Spleen (tissue), 7 donors: ENCODE data around the gene DYNC1LI2.

Experiments used
- CTCF ChIP-seq, 11 experiments: fragments of 200-600 bp in 7 of 11; fragments of 450-650 bp in 4 of 11; sonication (generic) in 4 of 11; IDR thresholded peaks in 8 of 11; conservative IDR thresholded peaks in 3 of 11; 1 replicate in 7 of 11; 2 replicates in 4 of 11; pipeline versions ENCODE4 v1.4.0 to v1.8.0; 2016 to 2021; ENCODE audit warnings: antibody characterized with exemption in 11 of 11, inconsistent platforms in 4 of 11, mild to moderate bottlenecking in 1 of 11
- POLR2A ChIP-seq, 3 donors: fragments of 450-650 bp; IDR thresholded peaks; one replicate each; pipeline ENCODE4 v1.5.1; 2017; ENCODE audit warnings: antibody characterized with exemption in 3 of 3, mild to moderate bottlenecking in 1 of 3
- POLR2AphosphoS5 ChIP-seq, 3 donors: sonication (generic); formaldehyde crosslinking; IDR thresholded peaks; one replicate each; pipeline ENCODE4 v1.5.1; 2017; ENCODE audit warnings: antibody characterized with exemption in 3 of 3
- donor health status: DM: no; HTN: no; CAD: no; lungs with moderate emphysema.
- donor health status: DM: no; HTN: no; CAD: no.
- donor health status: DM: no; HTN: no; CAD: no.

- TF ChIP-seq CTCF (IDR thresholded peaks at IDR 0.05 in 8 of 11, conservative IDR thresholded peaks at IDR 0.05 in 3 of 11) (no peak), POLR2A (IDR thresholded peaks at IDR 0.05) (no peak), POLR2AphosphoS5 (IDR thresholded peaks at IDR 0.05) (no peak)
Observed at GRCh38 chr16:66728804-66729203, 22.6 kb downstream of the DYNC1LI2 start.
